GM13977 (cell line): ENCODE measurements around the gene MPZL2.

Source experiments
- DNase-seq: peaks from one replicate; pipeline ENCODE4 v3.0.0; 2012; ENCODE audit warnings: low spot score
- in situ Hi-C: fragments of 300-500 bp; cut with MboI; formaldehyde crosslinking; loops from one replicate; pipeline ENCODE4 v1.12.0; 2022; ENCODE audit warnings: low sequenced_read_pairs, low pct_unique_long_range_greater_than_20kb, mixed read lengths, inconsistent platforms; ENCODE audit not compliant: unreplicated experiment
- TF ChIP-seq, protein P1 (sequence below): IDR thresholded peaks from 2 replicates; pipeline ENCODE4 v1.5.1; 2012; ENCODE audit warnings: mild to moderate bottlenecking, control low read depth; ENCODE audit not compliant: insufficient read depth; ENCODE audit errors: extremely low read depth, missing control alignments

The MPZL2 gene

DNA sequence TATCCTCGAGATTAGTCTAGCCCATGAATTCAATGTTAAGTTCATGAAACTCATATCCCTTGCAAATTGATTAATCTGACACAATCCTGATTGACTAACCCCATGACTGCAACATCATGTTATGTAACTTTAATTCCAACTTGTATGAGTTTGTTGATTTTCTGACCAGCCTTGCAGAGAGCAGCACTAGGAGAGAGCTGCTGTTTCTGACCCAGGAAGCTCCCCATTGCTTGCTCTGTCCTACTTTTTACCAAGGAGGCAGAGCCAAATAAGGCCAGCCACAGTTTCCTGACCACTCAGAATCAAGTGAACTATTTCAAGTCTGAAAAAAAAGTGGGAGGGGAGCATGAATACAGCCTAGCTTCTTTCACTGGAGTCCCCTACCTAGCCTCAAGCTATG lies 25.2 kb downstream of the MPZL2 start:
- no peak for DNase-seq
- TF ChIP-seq, protein P1, sequence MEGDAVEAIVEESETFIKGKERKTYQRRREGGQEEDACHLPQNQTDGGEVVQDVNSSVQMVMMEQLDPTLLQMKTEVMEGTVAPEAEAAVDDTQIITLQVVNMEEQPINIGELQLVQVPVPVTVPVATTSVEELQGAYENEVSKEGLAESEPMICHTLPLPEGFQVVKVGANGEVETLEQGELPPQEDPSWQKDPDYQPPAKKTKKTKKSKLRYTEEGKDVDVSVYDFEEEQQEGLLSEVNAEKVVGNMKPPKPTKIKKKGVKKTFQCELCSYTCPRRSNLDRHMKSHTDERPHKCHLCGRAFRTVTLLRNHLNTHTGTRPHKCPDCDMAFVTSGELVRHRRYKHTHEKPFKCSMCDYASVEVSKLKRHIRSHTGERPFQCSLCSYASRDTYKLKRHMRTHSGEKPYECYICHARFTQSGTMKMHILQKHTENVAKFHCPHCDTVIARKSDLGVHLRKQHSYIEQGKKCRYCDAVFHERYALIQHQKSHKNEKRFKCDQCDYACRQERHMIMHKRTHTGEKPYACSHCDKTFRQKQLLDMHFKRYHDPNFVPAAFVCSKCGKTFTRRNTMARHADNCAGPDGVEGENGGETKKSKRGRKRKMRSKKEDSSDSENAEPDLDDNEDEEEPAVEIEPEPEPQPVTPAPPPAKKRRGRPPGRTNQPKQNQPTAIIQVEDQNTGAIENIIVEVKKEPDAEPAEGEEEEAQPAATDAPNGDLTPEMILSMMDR, result no peak
- in situ Hi-C loops, result no loop called here

DNA sequence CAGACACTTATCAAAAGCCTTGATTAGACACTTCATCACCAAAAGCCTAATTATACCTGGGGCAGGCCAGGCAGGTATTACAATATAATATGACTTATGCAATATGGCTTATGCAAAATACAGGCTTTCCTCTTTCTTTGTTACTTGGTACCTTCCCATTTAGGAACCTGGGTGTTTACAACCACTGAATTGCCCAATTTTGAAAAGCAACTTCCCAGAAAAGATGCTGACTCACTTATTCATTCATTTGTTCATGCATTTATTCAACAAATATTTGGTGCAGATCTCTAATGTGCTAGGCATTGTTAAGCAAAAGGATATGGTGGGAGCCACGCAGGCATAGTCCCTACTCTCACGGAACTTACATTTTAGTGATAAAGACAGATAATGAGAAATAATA lies 25.7 kb downstream of the MPZL2 start:
- TF ChIP-seq, protein P1, result no peak
- DNase-seq, result no peak
- in situ Hi-C loops, result no loop called here

- TF ChIP-seq, protein P1, result no peak
- DNase-seq, result no peak
- in situ Hi-C loops, result no loop called here
These were observed 27.9 kb downstream of the MPZL2 start for GRCh38 chr11:118236170-118236569.

- TF ChIP-seq, protein P1, result no peak
- in situ Hi-C loops, result no loop called here
- no peak for DNase-seq
These were observed 29.3 kb downstream of the MPZL2 start for GRCh38 chr11:118234833-118235232.

- TF ChIP-seq, protein P1, result no peak
- in situ Hi-C loops, result no loop called here
- DNase-seq, result no peak
These were observed 30.2 kb downstream of the MPZL2 start for GRCh38 chr11:118233850-118234249.

GRCh38 chr11:118233377-118233776 lies 30.7 kb downstream of the MPZL2 start:
- in situ Hi-C loops, result no loop called here
- DNase-seq, result no peak
- TF ChIP-seq, protein P1, result no peak

- DNase-seq, result no peak
- TF ChIP-seq, protein P1, result no peak
- in situ Hi-C loops, result no loop called here
These were observed 31.4 kb downstream of the MPZL2 start for GRCh38 chr11:118232659-118233058.
